HEK293 (cell line): ENCODE measurements around the gene ENO3.
A peak's percentile ranks its signal among the peaks of the same experiment; 100 is the strongest.

Experiments
- GFI1B ChIP-seq: fragments of 450-650 bp; formaldehyde crosslinking; IDR thresholded peaks from 2 replicates; pipeline ENCODE4 v1.5.1; 2016; ENCODE audit warnings: missing biosample characterization, missing genetic modification characterization
- HOXD13 ChIP-seq: sonication (generic); formaldehyde crosslinking; IDR thresholded peaks from 2 replicates; pipeline ENCODE4 v1.8.0; 2022; ENCODE audit warnings: missing genetic modification reagents, borderline replicate concordance
- MEIS1 ChIP-seq: sonication (generic); formaldehyde crosslinking; IDR thresholded peaks from 2 replicates; pipeline ENCODE4 v1.8.1; 2022; ENCODE audit warnings: missing genetic modification reagents, mild to moderate bottlenecking, borderline replicate concordance
- OVOL3 ChIP-seq: fragments of 450-650 bp; formaldehyde crosslinking; IDR thresholded peaks from 2 replicates; pipeline ENCODE4 v1.5.1; 2016; ENCODE audit warnings: missing biosample characterization, missing genetic modification characterization
- YY1 ChIP-seq: fragments of 450-650 bp; formaldehyde crosslinking; IDR thresholded peaks from 2 replicates; pipeline ENCODE4 v1.5.1; 2018; ENCODE audit warnings: missing biosample characterization, missing genetic modification characterization
- ZBTB20 ChIP-seq: fragments of 450-650 bp; formaldehyde crosslinking; IDR thresholded peaks from 2 replicates; pipeline ENCODE4 v1.5.1; 2016; ENCODE audit warnings: missing biosample characterization, missing genetic modification characterization
- ZBTB48 ChIP-seq: fragments of 450-650 bp; formaldehyde crosslinking; IDR thresholded peaks from 2 replicates; pipeline ENCODE4 v1.5.1; 2016; ENCODE audit warnings: missing biosample characterization, missing genetic modification characterization
- ZBTB7A ChIP-seq: fragments of 450-650 bp; formaldehyde crosslinking; IDR thresholded peaks from 2 replicates; pipeline ENCODE4 v1.5.1; 2016; ENCODE audit warnings: low read depth, missing biosample characterization, missing genetic modification characterization
- ZEB2 ChIP-seq: fragments of 450-650 bp; formaldehyde crosslinking; IDR thresholded peaks from 2 replicates; pipeline ENCODE4 v1.5.1; 2016; ENCODE audit warnings: missing biosample characterization, missing genetic modification characterization
- ZFP37 ChIP-seq: fragments of 450-650 bp; formaldehyde crosslinking; IDR thresholded peaks from 2 replicates; pipeline ENCODE4 v1.5.1; 2016; ENCODE audit warnings: missing biosample characterization, missing genetic modification characterization
- ZNF341 ChIP-seq: fragments of 450-650 bp; formaldehyde crosslinking; IDR thresholded peaks from 2 replicates; pipeline ENCODE4; 2016; ENCODE audit warnings: low read depth, missing biosample characterization, missing genetic modification characterization
- ZNF391 ChIP-seq: fragments of 450-650 bp; formaldehyde crosslinking; IDR thresholded peaks from 2 replicates; pipeline ENCODE4 v1.5.1; 2016; ENCODE audit warnings: low read depth, missing biosample characterization, missing genetic modification characterization, borderline replicate concordance
- ZNF404 ChIP-seq: fragments of 450-650 bp; formaldehyde crosslinking; IDR thresholded peaks from 2 replicates; pipeline ENCODE4 v1.5.1; 2017; ENCODE audit warnings: missing biosample characterization, missing genetic modification characterization
- ZNF426 ChIP-seq: fragments of 450-650 bp; formaldehyde crosslinking; IDR thresholded peaks from 2 replicates; pipeline ENCODE4 v1.5.1; 2017; ENCODE audit warnings: missing biosample characterization, missing genetic modification characterization, mild to moderate bottlenecking, inconsistent platforms, moderate library complexity
- ZNF629 ChIP-seq: fragments of 450-650 bp; formaldehyde crosslinking; IDR thresholded peaks from 2 replicates; pipeline ENCODE4 v1.5.1; 2017; ENCODE audit warnings: missing biosample characterization, missing genetic modification characterization
- ZNF830 ChIP-seq: fragments of 450-650 bp; IDR thresholded peaks from 2 replicates; pipeline ENCODE4 v1.5.0; 2018; ENCODE audit warnings: missing biosample characterization, missing genetic modification characterization, low read depth, mild to moderate bottlenecking, moderate library complexity
- ZSCAN30 ChIP-seq: fragments of 450-650 bp; IDR thresholded peaks from 2 replicates; pipeline ENCODE4 v1.5.1; 2018; ENCODE audit warnings: missing biosample characterization, mild to moderate bottlenecking, missing genetic modification characterization, moderate library complexity
- TF ChIP-seq, protein P1 (sequence below): fragments of 450-650 bp; IDR thresholded peaks from 2 replicates; pipeline ENCODE4 v1.5.1; 2018; ENCODE audit warnings: missing biosample characterization, missing genetic modification characterization
- TF ChIP-seq, protein P2 (sequence below): fragments of 450-650 bp; formaldehyde crosslinking; conservative IDR thresholded peaks from 2 replicates; pipeline ENCODE4 v1.5.1; 2016; ENCODE audit warnings: low read depth, missing biosample characterization, missing genetic modification characterization
- TF ChIP-seq, protein P3 (sequence below): fragments of 450-650 bp; formaldehyde crosslinking; IDR thresholded peaks from 2 replicates; pipeline ENCODE4 v1.5.1; 2016; ENCODE audit warnings: missing biosample characterization, missing genetic modification characterization
- TF ChIP-seq, protein P4 (sequence below): fragments of 450-650 bp; formaldehyde crosslinking; IDR thresholded peaks from 2 replicates; pipeline ENCODE4 v1.5.1; 2016; ENCODE audit warnings: missing biosample characterization, missing genetic modification characterization
- TF ChIP-seq, protein P5 (sequence below): fragments of 450-650 bp; formaldehyde crosslinking; IDR thresholded peaks from 2 replicates; pipeline ENCODE4 v1.5.1; 2016; ENCODE audit warnings: missing biosample characterization, missing genetic modification characterization
- TF ChIP-seq, protein P6 (sequence below): fragments of 450-650 bp; formaldehyde crosslinking; IDR thresholded peaks from 2 replicates; pipeline ENCODE4 v1.5.0; 2017; ENCODE audit warnings: missing biosample characterization, missing genetic modification characterization, borderline replicate concordance

The ENO3 gene

DNA sequence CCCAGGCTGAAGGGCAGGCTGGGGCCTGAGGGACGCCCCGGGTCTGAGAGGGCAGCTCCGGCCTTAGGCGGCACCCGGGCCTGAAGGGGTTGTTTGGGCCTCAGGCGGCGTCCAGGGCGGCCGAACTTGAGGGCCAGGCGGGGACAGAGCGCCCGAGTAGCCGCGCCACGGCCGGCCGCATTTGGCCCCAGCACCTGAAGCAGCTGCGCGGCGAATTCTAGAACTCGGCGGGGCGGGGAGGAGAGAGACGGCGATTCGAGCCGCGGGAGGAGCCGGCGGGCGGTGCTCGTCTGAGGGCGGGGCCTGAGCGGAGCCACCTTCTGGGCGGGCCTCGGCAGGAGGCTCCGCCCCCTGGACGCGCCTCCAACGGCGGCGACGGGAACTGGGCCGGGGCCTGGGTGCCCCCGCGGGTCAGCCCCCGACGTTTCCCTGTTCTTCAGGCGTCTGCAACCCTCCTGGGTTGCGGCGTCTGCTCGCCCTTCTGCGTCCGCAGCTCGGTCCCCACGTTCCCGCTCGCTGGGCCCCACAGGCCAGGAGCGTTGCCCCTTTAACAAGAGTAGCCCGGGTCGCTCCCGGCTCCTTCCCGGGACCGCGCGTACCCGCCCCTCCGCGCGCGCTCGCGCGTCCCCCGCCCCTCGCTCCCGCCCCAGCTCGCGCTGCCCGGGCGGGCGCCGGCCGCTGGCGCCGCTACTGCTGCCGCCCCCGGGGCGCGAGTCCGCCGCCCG is 46.5 kb downstream of the ENO3 start, which contains the start of the genes INCA1 and KIF1C (continued):
- TF ChIP-seq, protein P1, sequence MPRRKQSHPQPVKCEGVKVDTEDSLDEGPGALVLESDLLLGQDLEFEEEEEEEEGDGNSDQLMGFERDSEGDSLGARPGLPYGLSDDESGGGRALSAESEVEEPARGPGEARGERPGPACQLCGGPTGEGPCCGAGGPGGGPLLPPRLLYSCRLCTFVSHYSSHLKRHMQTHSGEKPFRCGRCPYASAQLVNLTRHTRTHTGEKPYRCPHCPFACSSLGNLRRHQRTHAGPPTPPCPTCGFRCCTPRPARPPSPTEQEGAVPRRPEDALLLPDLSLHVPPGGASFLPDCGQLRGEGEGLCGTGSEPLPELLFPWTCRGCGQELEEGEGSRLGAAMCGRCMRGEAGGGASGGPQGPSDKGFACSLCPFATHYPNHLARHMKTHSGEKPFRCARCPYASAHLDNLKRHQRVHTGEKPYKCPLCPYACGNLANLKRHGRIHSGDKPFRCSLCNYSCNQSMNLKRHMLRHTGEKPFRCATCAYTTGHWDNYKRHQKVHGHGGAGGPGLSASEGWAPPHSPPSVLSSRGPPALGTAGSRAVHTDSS (tag by site-specific recombination): no peak
- TF ChIP-seq ZNF404 (tag by site-specific recombination) (no peak), ZSCAN30 (tag by site-specific recombination) (peak; percentile 11; the same call in 1 of the 2 replicates), ZNF426 (tag by site-specific recombination) (no peak), ZNF341 (tag by site-specific recombination) (peak; percentile 81), HOXD13 (no peak), ZBTB20 (tag by site-specific recombination) (peak; percentile 55; the same call in 1 of the 2 replicates), GFI1B (tag by site-specific recombination) (no peak), YY1 (no peak), ZNF830 (tag by site-specific recombination) (no peak), ZEB2 (peak; percentile 58), ZNF629 (tag by site-specific recombination) (no peak; the same call in 1 of the 2 replicates), ZBTB7A (tag by site-specific recombination) (no peak), ZBTB48 (tag by site-specific recombination) (no peak), ZFP37 (no peak), MEIS1 (CRISPR knock-in tag) (no peak), OVOL3 (tag by site-specific recombination) (no peak), ZNF391 (0 out of 2 replicates have a peak, but pooled peaks have one; percentile 10)
- TF ChIP-seq, protein P2, sequence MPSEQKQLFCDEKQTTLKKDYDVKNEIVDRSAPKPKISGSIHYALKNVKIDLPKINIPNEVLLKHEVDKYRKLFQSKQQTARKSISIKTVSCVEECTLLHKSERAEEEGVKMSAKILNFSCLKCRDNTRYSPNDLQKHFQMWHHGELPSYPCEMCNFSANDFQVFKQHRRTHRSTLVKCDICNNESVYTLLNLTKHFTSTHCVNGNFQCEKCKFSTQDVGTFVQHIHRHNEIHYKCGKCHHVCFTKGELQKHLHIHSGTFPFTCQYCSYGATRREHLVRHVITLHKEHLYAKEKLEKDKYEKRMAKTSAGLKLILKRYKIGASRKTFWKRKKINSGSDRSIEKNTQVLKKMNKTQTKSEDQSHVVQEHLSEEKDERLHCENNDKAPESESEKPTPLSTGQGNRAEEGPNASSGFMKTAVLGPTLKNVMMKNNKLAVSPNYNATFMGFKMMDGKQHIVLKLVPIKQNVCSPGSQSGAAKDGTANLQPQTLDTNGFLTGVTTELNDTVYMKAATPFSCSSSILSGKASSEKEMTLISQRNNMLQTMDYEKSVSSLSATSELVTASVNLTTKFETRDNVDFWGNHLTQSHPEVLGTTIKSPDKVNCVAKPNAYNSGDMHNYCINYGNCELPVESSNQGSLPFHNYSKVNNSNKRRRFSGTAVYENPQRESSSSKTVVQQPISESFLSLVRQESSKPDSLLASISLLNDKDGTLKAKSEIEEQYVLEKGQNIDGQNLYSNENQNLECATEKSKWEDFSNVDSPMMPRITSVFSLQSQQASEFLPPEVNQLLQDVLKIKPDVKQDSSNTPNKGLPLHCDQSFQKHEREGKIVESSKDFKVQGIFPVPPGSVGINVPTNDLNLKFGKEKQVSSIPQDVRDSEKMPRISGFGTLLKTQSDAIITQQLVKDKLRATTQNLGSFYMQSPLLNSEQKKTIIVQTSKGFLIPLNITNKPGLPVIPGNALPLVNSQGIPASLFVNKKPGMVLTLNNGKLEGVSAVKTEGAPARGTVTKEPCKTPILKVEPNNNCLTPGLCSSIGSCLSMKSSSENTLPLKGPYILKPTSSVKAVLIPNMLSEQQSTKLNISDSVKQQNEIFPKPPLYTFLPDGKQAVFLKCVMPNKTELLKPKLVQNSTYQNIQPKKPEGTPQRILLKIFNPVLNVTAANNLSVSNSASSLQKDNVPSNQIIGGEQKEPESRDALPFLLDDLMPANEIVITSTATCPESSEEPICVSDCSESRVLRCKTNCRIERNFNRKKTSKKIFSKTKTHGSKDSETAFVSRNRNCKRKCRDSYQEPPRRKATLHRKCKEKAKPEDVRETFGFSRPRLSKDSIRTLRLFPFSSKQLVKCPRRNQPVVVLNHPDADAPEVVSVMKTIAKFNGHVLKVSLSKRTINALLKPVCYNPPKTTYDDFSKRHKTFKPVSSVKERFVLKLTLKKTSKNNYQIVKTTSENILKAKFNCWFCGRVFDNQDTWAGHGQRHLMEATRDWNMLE: no peak
- TF ChIP-seq, protein P3, sequence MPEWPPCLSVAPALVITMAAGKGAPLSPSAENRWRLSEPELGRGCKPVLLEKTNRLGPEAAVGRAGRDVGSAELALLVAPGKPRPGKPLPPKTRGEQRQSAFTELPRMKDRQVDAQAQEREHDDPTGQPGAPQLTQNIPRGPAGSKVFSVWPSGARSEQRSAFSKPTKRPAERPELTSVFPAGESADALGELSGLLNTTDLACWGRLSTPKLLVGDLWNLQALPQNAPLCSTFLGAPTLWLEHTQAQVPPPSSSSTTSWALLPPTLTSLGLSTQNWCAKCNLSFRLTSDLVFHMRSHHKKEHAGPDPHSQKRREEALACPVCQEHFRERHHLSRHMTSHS (tag by site-specific recombination): no peak
- TF ChIP-seq, protein P4, sequence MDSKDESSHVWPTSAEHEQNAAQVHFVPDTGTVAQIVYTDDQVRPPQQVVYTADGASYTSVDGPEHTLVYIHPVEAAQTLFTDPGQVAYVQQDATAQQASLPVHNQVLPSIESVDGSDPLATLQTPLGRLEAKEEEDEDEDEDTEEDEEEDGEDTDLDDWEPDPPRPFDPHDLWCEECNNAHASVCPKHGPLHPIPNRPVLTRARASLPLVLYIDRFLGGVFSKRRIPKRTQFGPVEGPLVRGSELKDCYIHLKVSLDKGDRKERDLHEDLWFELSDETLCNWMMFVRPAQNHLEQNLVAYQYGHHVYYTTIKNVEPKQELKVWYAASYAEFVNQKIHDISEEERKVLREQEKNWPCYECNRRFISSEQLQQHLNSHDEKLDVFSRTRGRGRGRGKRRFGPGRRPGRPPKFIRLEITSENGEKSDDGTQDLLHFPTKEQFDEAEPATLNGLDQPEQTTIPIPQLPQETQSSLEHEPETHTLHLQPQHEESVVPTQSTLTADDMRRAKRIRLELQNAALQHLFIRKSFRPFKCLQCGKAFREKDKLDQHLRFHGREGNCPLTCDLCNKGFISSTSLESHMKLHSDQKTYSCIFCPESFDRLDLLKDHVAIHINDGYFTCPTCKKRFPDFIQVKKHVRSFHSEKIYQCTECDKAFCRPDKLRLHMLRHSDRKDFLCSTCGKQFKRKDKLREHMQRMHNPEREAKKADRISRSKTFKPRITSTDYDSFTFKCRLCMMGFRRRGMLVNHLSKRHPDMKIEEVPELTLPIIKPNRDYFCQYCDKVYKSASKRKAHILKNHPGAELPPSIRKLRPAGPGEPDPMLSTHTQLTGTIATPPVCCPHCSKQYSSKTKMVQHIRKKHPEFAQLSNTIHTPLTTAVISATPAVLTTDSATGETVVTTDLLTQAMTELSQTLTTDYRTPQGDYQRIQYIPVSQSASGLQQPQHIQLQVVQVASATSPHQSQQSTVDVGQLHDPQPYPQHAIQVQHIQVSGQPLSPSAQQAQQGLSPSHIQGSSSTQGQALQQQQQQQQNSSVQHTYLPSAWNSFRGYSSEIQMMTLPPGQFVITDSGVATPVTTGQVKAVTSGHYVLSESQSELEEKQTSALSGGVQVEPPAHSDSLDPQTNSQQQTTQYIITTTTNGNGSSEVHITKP (tag by site-specific recombination): peak; percentile 83
- TF ChIP-seq, protein P5, sequence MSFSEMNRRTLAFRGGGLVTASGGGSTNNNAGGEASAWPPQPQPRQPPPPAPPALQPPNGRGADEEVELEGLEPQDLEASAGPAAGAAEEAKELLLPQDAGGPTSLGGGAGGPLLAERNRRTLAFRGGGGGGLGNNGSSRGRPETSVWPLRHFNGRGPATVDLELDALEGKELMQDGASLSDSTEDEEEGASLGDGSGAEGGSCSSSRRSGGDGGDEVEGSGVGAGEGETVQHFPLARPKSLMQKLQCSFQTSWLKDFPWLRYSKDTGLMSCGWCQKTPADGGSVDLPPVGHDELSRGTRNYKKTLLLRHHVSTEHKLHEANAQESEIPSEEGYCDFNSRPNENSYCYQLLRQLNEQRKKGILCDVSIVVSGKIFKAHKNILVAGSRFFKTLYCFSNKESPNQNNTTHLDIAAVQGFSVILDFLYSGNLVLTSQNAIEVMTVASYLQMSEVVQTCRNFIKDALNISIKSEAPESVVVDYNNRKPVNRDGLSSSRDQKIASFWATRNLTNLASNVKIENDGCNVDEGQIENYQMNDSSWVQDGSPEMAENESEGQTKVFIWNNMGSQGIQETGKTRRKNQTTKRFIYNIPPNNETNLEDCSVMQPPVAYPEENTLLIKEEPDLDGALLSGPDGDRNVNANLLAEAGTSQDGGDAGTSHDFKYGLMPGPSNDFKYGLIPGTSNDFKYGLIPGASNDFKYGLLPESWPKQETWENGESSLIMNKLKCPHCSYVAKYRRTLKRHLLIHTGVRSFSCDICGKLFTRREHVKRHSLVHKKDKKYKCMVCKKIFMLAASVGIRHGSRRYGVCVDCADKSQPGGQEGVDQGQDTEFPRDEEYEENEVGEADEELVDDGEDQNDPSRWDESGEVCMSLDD (tag by site-specific recombination): no peak
- TF ChIP-seq, protein P6, sequence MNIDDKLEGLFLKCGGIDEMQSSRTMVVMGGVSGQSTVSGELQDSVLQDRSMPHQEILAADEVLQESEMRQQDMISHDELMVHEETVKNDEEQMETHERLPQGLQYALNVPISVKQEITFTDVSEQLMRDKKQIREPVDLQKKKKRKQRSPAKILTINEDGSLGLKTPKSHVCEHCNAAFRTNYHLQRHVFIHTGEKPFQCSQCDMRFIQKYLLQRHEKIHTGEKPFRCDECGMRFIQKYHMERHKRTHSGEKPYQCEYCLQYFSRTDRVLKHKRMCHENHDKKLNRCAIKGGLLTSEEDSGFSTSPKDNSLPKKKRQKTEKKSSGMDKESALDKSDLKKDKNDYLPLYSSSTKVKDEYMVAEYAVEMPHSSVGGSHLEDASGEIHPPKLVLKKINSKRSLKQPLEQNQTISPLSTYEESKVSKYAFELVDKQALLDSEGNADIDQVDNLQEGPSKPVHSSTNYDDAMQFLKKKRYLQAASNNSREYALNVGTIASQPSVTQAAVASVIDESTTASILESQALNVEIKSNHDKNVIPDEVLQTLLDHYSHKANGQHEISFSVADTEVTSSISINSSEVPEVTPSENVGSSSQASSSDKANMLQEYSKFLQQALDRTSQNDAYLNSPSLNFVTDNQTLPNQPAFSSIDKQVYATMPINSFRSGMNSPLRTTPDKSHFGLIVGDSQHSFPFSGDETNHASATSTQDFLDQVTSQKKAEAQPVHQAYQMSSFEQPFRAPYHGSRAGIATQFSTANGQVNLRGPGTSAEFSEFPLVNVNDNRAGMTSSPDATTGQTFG: no peak
